ENCODE measurements around the gene MYBPC2.

The MYBPC2 gene

GRCh38 chr19:50482271-50482855, 49.7 kb downstream of the MYBPC2 start:
- no peak for DNase-seq

DNA sequence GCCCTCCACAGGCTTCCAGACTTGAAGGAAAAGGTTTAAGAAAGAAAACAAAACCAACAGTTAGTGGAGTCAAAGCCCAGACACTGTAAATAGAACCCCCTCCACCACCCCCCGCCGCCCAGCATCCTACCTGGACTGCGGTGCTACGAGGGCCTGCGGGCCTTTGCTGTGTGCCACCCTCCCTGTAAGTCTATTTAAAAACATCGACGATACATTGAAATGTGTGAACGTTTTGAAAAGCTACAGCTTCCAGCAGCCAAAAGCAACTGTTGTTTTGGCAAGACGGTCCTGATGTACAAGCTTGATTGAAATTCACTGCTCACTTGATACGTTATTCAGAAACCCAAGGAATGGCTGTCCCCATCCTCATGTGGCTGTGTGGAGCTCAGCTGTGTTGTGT, 50.2 kb downstream of the MYBPC2 start:
- DNase-seq = no peak

DNA sequence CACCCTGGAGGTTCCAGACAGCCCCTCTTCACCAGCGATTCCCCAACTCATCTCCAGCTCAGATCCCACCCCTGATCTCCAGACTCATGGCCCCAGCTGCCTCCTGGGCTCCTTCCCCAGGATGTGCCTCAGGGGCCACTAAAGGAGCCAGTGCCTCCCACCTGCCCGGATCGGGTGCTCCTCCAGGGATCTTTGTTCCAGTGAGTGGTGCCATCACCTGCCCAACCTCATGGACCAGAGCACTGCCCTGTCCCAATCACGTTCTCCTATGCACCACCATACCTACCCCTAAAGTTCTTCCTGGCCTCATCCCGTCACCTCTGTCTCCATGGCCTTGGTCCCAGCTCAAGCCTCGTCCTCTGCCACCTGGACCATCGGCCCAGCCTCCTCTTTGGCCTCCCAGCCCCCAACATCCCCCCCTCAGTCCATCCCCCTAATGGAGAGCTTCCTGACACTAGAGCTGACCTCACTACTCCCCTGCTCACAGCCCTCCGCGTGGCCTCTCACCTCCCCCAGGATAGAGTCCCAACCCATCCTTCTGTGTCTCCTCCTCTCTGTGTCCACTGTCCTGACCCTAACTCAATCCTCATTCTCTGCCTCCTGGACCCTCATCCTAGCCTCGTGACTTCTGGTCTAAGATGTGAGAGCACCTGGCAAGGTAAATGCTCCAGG, 52.7 kb downstream of the MYBPC2 start:
- DNase-seq = no peak

DNA sequence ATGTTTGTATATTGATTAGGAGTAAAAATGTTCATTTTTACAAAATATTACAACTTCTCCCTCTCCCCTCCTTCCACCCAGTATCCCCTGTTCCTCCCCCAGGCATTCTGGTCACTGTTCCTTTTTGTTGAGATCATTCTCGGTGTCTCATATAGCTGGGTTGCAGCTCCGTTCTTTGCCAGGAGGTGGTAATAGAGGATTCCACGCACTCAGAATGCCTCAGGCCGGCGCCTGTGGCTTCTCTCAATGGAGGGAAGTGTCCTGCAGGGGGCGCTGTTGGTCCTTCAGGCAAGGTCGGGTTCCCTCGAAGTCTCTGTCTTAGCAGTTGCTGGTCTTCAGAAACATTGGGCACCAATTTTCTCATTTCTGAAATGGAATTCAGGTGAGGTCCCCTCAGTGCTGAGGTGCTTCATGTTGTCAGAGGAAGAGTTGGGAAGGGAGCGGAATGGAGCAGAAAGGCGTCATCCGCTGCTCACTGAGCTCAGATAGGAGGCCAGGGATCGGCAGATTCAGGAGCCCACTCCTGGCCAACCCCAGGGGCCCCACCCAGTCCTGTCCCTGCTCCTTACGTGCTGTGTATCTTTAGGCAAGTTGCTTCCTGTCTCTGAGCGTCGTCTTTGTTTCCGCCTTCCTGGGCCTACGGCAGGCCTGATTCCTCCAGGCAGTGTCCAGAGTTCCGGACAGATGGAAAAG, 54.3 kb downstream of the MYBPC2 start:
- no peak for DNase-seq

GRCh38 chr19:50488389-50489194, 55.9 kb downstream of the MYBPC2 start:
- no peak for DNase-seq

- DNase-seq = no peak
Observed at GRCh38 chr19:50489461-50490011, 56.8 kb downstream of the MYBPC2 start.

- DNase-seq = no peak
Observed at GRCh38 chr19:50490411-50490811, 57.7 kb downstream of the MYBPC2 start.

- DNase-seq = no peak
Observed at GRCh38 chr19:50490991-50491472, 58.3 kb downstream of the MYBPC2 start.

- DNase-seq = no peak
Observed at GRCh38 chr19:50492303-50493052, 59.8 kb downstream of the MYBPC2 start.

DNA sequence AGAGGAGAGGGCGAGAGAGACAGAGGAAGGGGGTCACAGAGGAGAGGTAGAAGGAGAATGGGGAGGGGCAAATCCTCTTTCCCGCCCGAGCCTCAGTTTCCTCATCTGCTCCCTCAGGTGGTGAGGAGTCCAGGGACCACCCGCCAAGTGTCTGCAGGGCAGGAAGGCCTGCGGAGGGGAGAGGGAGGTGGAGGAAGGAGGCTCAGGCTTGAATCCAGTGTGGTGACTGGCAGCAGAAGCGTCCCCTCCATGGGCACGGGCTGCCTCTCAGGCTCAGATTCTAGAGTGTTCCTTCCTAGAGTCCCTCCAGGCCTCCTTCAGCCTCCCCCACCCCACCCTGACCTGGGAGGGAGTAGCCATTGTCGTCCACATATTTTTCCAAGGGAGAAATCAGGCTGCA, 60.5 kb downstream of the MYBPC2 start:
- no peak for DNase-seq

- no peak for DNase-seq
Observed at GRCh38 chr19:50494186-50495019, 61.7 kb downstream of the MYBPC2 start.

DNA sequence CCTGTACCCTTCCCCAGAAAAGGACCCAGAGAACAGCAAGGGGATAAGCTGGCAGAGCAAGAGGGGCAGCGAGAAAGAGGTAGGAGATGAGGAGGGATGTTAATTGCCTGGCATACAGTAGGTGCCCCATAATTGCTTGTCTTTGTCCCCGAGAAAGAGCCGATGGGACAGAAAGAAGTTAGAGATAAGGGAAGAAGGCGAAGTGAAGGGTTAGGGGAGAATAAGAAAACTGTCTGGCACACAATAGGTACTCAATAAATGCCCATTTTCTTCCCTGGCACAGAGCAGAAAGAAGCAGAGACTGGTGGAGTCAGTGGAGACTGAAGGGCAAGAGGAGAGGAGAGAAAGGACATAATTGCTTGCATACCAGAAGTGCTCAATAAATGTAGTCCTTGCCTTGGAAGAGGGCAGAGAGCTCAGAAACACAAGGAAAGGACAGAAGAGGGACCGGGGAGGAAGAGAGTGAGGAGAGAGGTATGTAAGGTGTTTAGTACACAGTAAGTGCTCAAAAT, 62.4 kb downstream of the MYBPC2 start:
- DNase-seq = no peak

DNA sequence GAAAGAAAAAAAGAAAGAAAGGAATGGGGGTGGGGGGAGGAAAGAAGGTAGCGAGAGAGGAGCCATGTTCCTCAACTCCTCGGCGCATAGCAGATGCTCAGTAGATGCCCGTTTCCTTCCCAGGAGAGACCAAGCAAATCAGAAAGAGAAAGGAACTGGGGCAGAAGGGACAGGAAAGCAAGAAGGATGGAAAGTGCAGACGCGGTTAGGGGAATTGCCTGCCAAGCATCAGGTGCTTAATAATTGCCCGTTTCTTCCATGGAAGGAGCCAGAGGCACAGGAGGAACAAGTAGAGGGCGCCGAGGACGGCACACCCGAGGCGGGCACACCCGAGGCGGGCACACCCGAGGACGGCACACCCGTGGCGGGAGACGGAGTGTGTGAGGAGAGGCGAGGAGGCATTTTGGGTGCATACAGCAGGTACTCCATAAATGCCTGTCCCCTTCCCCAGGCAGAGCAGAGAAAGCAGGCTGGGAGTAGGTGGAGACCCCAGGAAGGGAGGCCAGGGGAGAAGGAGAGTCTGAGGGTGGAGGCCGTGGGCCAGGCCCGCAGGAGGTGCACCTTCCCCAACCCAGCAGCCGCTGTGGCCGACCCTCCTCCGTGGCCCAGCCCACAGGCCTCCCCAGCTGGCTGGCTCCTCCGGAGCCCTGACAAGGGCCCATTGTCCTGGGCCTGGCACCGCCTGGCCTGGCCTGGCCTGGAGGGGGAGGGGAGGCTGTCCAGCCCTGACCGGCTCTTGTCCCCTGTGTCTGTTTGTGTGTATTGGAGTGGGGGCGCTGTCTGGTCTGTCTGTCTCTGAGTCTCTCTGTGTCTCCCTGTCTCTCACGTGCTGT, 63.7 kb downstream of the MYBPC2 start:
- DNase-seq = no peak

DNA sequence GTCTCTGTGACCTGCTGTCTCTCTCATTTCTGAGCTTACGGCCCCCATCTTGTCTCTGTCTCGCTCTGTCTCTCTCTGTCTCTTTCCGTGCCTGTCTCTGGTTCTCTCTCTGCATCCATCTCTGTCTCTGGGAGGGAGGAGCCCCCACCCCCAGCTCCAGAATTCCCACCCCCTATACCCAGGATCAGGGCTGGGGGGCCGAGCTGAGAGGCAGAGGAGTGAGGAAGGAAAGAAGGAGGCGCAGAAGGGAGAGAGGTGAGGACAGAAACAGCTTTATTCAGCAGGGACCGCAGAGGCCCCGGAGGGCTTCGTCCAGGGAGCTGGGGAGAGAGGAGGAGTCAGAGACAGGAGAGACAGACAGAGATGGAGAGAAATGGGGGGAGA, 64.3 kb downstream of the MYBPC2 start:
- no peak for DNase-seq

DNA sequence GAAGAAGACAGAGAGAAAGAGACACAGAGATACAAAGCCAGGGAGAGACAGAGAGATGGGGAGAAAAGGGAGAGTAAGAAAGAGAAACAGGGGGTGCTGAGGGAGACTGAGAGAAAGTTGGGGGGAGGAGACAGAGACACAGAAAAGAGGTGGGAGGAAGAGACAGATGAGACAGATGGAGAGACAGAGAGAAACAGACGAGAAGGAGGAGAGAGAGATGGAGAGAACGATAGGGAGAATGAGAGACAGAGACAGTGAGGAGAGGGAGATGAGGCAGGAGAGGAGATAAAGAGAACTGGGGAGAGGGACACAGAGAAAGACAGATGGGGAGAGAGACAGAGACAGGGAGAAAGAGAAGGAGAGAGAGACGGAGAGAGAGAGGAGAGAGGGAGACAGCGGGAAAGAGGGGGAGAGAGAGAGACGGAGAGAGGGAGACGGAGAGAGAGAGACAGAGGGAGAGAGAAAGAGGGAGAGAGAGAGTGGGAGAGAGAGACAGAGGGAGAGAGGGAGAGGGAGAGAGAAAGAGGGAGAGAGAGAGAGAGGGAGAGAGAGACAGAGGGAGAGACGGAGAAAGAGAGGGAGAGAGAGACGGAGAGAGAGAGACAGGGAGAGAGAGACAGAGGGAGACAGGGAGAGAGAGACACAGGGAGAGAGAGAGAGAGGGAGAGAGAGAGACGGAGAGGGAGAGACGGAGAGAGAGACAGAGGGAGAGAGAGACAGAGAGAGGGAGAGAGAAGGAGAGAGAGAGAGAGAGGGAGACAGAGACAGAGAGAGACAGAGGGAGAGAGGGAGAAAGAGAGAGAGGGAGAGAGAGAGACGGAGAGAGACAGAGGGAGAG, 65.7 kb downstream of the MYBPC2 start:
- DNase-seq = no peak

DNA sequence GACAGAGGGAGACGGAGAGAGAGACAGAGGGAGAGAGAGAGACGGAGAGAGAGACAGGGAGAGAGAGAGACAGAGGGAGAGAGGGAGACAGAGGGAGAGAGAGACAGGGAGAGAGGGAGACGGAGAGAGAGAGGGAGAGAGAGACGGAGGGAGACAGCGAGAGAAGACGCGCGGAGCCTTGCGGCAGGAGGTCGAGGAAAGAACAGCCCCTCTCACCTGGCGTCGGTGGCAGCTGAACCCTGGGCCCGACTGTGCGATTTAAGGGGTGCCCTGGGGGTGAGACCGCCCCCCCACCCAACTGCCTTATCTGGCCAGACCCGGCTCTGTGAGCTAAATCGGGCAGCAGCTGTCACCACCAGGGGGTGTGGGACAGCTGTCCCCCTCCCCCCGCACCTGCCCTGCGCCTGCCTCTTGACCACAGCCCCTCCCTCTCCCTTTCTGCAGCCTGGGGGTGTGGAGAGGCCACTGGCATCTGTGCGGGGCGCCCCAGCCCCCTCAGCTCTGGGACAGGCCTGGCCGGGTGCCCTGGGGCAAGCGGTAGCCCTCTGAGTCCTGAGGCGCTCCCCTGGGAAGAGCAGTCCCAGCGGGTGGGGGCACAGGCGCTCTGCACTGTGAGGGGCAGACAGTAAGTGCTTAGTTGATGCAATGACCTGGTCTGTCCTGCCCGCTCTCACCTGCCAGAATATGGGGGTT, 67.5 kb downstream of the MYBPC2 start:
- no peak for DNase-seq

DNA sequence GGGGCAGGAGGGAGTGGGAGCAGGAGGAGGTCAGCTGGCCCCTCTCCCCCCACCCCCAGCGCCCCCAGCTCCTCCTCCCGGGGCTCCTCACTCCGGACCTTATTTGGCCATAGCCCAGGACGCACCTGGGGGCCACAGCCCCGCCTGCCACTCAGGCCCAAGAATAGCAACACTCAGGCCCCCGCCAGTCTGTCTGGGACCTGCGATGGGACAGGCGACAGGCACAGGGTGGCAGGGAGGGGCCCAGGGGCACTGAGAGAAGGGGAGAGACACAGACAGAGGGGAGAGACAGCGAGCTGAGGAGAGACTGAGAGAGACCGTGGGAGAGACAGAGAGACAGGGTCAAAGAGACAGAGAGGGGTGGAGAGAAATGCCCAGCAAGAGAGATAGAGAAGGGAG, 68.1 kb downstream of the MYBPC2 start:
- DNase-seq = no peak

GRCh38 chr19:50501186-50501567, 68.5 kb downstream of the MYBPC2 start:
- DNase-seq = no peak

Measured in NCI-H1048 (cell line).